BLaER1 treated with 17β-estradiol and CSF1 and Interleukin-3, amounts not matched to agents 10 nM and 100 nM (cell line): Measurements from ENCODE around the gene TUT1.
A peak's percentile ranks its signal among the peaks of the same experiment; 100 is the strongest.
"Not testable (repeated sequence)": the region's sequence is repeated elsewhere in the genome, so short reads cannot be mapped to it uniquely, and the experiment has no call there.

Experiments
- H3K27ac ChIP-seq, 11 experiments: shearing (Covaris generic); formaldehyde crosslinking; 2 replicates each; pipeline ENCODE4 v1.8.1; 2022
- H3K27me3 ChIP-seq, 11 experiments: shearing (Covaris generic); formaldehyde crosslinking; 2 replicates each; pipeline ENCODE4 v1.8.1; 2022
- H3K36me3 ChIP-seq, 11 experiments: shearing (Covaris generic); formaldehyde crosslinking; 2 replicates each; pipeline ENCODE4 v1.8.1; 2022
- H3K4me1 ChIP-seq, 10 experiments: shearing (Covaris generic); formaldehyde crosslinking; 2 replicates each; pipeline ENCODE4 v1.8.1; 2022
- H3K4me2 ChIP-seq, 11 experiments: shearing (Covaris generic); formaldehyde crosslinking; 2 replicates each; pipeline ENCODE4 v1.8.1; 2022
- H3K4me3 ChIP-seq, 10 experiments: shearing (Covaris generic); formaldehyde crosslinking; 2 replicates each; pipeline ENCODE4 v1.8.1; 2022
- H3K9ac ChIP-seq, 11 experiments: shearing (Covaris generic); formaldehyde crosslinking; 2 replicates each; pipeline ENCODE4 v1.8.1; 2022
- H3K9me3 ChIP-seq, 11 experiments: shearing (Covaris generic); formaldehyde crosslinking; replicated peaks in 1 of 11; 2 replicates each; pipeline ENCODE4 v1.8.1; 2022
- H4K20me1 ChIP-seq, 11 experiments: shearing (Covaris generic); formaldehyde crosslinking; 2 replicates each; pipeline ENCODE4 v1.8.1; 2022
- Cebpa-rat ChIP-seq, 11 experiments: shearing (Covaris generic); IDR thresholded peaks; 2 replicates each; pipeline ENCODE4 v1.8.1; 2022

TUT1 gene

DNA sequence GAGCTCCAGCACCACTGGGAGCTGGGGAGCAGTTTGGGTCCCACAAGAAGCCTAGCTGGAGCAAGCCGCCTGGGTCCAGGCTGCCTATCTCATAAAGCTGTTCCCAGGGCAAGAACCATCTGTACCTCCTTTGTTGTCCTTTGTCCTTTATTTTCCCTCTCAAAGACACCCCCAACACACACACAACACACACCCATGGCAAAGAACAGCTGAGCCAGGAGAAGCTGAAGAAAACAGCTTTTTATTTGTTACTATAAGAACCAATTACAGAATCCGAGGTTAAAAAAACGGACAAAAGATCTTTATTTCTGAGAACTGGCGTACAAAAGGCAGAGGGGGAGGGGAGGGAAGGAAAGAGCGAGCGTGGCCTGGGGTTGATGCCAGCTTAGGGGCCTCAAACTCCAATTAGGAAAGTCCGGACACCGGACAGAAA is 1.7 kb upstream of the TUT1 start:
- Histone ChIP-seq H3K27ac (peak overlapping the region; percentile 28 to 97 (median 92); a peak in 21 of 22 replicates), H3K4me2 (peak overlapping the region; percentile 88 to 97 (median 93)), H3K36me3 (peaks cover 55 to 69% (median 67%) of the 10 kb centered on the region in 11 experiments), H3K27me3 (no peaks in the 10 kb centered on the region), H3K9ac (peak overlapping the region; percentile 73 to 97 (median 92)), H3K4me1 (peaks cover 48 to 60% (median 53%) of the 10 kb centered on the region in 10 experiments), H4K20me1 (peaks cover 0 to 45% (median 33%) of the 10 kb centered on the region in 11 experiments; a peak in 17 of 22 replicates), H3K9me3 (no peaks in the 10 kb centered on the region), H3K4me3 (peak overlapping the region; percentile 62 to 97 (median 78); a peak in 17 of 20 replicates)
- no peak for TF ChIP-seq Cebpa-rat (IDR thresholded peaks at IDR 0.05)

DNA sequence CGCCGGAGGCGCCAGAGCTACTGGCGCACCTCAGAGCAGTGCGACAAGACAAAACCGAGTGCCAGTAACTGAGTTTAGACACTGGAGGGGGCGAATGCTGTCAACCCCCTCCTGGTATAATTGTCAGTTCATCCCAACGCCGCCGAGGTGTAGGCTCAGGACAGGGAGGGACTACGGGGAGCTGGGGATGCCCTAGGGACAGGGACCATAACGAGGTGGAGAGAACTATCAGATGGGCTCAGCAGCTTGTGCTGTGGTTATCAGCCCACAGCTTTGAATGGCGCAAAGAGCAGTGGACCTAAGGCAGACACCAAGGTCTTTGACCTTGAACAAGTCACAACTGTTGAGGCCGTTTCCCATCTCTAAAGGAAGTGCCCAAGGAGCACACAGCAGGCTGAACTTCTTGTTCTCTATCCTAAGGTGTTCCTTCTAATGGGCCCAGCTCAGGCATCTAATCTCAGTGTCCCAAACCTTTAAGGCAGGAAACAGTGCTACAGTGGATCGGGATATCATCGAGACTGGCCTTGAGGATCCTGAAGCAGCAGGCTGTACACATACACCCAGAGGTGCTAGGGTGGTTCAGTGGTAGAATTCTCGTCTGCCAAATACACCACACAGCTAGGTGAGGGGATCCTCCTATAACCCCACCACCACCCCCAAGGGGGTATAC is 958 bp upstream of the TUT1 start:
- peak overlapping the region; percentile 88 to 97 (median 93) for H3K4me2 ChIP-seq
- H3K4me1 ChIP-seq: peaks cover 41 to 53% (median 46%) of the 10 kb centered on the region in 10 experiments
- no peaks in the 10 kb centered on the region for H3K9me3 ChIP-seq
- H3K4me3 ChIP-seq: peak overlapping the region; percentile 62 to 97 (median 78)
- H3K27me3 ChIP-seq: no peaks in the 10 kb centered on the region
- peaks cover 55 to 69% (median 67%) of the 10 kb centered on the region in 11 experiments for H3K36me3 ChIP-seq
- peaks cover 0 to 38% (median 27%) of the 10 kb centered on the region in 11 experiments; a peak in 15 of 22 replicates for H4K20me1 ChIP-seq
- no peak for TF ChIP-seq Cebpa-rat (IDR thresholded peaks at IDR 0.05)
- peak overlapping the region; percentile 73 to 97 (median 92) for H3K9ac ChIP-seq
- H3K27ac ChIP-seq: peak overlapping the region; percentile 28 to 97 (median 92); a peak in 21 of 22 replicates

GRCh38 chr11:62588966-62589637 is 2.2 kb downstream of the TUT1 start:
- Histone ChIP-seq H3K4me3 (no peak overlapping the region), H3K9me3 (no peaks in the 10 kb centered on the region), H3K9ac (peak overlapping the region in 3 of 11 experiments; percentile 24 to 87 (median 36); a peak in 3 of 22 replicates), H3K4me2 (peak overlapping the region in 9 of 11 experiments; percentile 80 to 95 (median 88); a peak in 13 of 22 replicates), H3K36me3 (peaks cover 54 to 69% (median 66%) of the 10 kb centered on the region in 11 experiments), H3K27ac (no peak overlapping the region), H3K4me1 (peaks cover 36 to 40% (median 38%) of the 10 kb centered on the region in 10 experiments), H3K27me3 (no peaks in the 10 kb centered on the region), H4K20me1 (peaks cover 0 to 6% (median 3%) of the 10 kb centered on the region in 11 experiments; a peak in 8 of 22 replicates)
- TF ChIP-seq Cebpa-rat (IDR thresholded peaks at IDR 0.05): no peak

GRCh38 chr11:62585356-62585755 is 6.0 kb downstream of the TUT1 start:
- H3K27ac ChIP-seq, H4K20me1 ChIP-seq, H3K9me3 ChIP-seq, H3K27me3 ChIP-seq, H3K4me2 ChIP-seq, H3K4me3 ChIP-seq: not testable (repeated sequence)
- Histone ChIP-seq H3K36me3 (peaks cover 73 to 88% (median 83%) of the 10 kb centered on the region in 11 experiments), H3K4me1 (peaks cover 11 to 14% (median 11%) of the 10 kb centered on the region in 10 experiments), H3K9ac (0 out of 22 replicates have a peak overlapping the region, but pooled peaks of 2 of the 11 experiments have one; percentile 4 to 8)

DNA sequence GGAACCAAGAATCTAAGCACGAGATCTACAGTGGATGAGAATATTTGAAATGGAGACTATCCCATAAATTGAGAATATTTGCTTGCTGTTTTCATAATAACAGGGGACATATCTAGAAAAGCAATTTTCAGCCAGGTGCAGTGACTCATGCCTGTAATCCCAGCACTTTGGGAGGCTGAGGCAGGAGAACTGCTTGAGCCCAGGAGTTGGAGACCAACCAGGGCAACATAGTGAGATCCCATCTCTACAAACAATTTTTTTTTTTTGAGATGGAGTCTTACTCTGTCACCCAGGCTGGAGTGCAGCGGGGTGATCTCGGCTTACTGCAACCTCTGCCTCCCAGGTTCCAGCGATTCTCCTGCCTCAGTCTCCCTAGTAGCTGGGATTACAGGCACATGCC is 9.6 kb downstream of the TUT1 start:
- H3K27ac ChIP-seq, H3K9me3 ChIP-seq, H4K20me1 ChIP-seq, H3K27me3 ChIP-seq, H3K4me3 ChIP-seq, H3K4me2 ChIP-seq: not testable (repeated sequence)
- Histone ChIP-seq H3K9ac (0 out of 22 replicates have a peak overlapping the region, but pooled peaks of 1 of the 11 experiments have one; percentile 9), H3K4me1 (peaks cover 0 to 13% (median 9%) of the 10 kb centered on the region in 10 experiments; a peak in 12 of 20 replicates), H3K36me3 (peaks cover 84 to 99% (median 94%) of the 10 kb centered on the region in 11 experiments)

GRCh38 chr11:62580959-62581715 is 10.2 kb downstream of the TUT1 start:
- H3K36me3 ChIP-seq: peaks cover 85 to 100% (median 94%) of the 10 kb centered on the region in 11 experiments
- H3K4me1 ChIP-seq: peaks cover 0 to 17% (median 10%) of the 10 kb centered on the region in 10 experiments; a peak in 12 of 20 replicates
- no peaks in the 10 kb centered on the region for H3K9me3 ChIP-seq
- no peak overlapping the region for H3K27ac ChIP-seq
- H3K4me2 ChIP-seq: no peak overlapping the region
- TF ChIP-seq Cebpa-rat (IDR thresholded peaks at IDR 0.05): no peak
- no peak overlapping the region for H3K4me3 ChIP-seq
- peak overlapping the region in 1 of 11 experiments; percentile 9; a peak in 2 of 22 replicates for H3K9ac ChIP-seq
- H4K20me1 ChIP-seq: peaks cover 0 to 6% (median 0%) of the 10 kb centered on the region in 11 experiments; a peak in 1 of 22 replicates
- no peaks in the 10 kb centered on the region for H3K27me3 ChIP-seq

GRCh38 chr11:62579252-62579651 is 12.1 kb downstream of the TUT1 start:
- no peak overlapping the region for H3K4me3 ChIP-seq
- H3K9me3 ChIP-seq: no peaks in the 10 kb centered on the region
- no peak overlapping the region for H3K27ac ChIP-seq
- TF ChIP-seq Cebpa-rat (IDR thresholded peaks at IDR 0.05): no peak
- H3K9ac ChIP-seq: no peak overlapping the region; a peak in 1 of 22 replicates
- no peaks in the 10 kb centered on the region for H3K27me3 ChIP-seq
- H3K4me1 ChIP-seq: peaks cover 13 to 35% (median 26%) of the 10 kb centered on the region in 10 experiments
- H3K4me2 ChIP-seq: no peak overlapping the region
- H4K20me1 ChIP-seq: peaks cover 0 to 6% (median 0%) of the 10 kb centered on the region in 11 experiments; a peak in 2 of 22 replicates
- H3K36me3 ChIP-seq: peaks cover 76 to 92% (median 85%) of the 10 kb centered on the region in 11 experiments

DNA sequence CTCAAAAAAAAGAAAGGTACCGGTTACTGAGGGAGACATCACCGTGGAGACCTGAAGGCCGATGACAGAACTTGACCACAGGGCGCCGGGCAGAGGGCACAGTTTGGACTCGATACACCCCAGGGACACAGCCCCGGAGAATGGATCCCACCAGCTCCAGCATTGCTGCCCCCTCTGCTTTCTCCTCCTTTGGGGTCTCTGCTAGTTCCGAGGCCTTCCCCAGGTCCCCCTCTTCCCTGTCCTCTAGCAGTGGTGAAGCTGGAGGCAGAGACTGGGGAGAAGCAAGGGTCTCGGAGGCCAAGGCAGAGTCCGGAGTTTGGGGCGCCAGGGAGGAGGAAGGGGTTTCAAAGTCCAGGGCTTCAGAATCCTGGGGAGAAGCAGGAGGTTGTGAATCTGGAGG is 12.8 kb downstream of the TUT1 start:
- H3K9me3 ChIP-seq: no peaks in the 10 kb centered on the region
- no peak for TF ChIP-seq Cebpa-rat (IDR thresholded peaks at IDR 0.05)
- peaks cover 0 to 6% (median 0%) of the 10 kb centered on the region in 11 experiments; a peak in 2 of 22 replicates for H4K20me1 ChIP-seq
- H3K4me3 ChIP-seq: no peak overlapping the region
- H3K27ac ChIP-seq: no peak overlapping the region
- H3K4me2 ChIP-seq: no peak overlapping the region
- H3K9ac ChIP-seq: peak overlapping the region in 1 of 11 experiments; percentile 34; a peak in 2 of 22 replicates
- H3K36me3 ChIP-seq: peaks cover 71 to 85% (median 79%) of the 10 kb centered on the region in 11 experiments
- H3K4me1 ChIP-seq: peaks cover 13 to 35% (median 26%) of the 10 kb centered on the region in 10 experiments
- no peaks in the 10 kb centered on the region for H3K27me3 ChIP-seq
